ENCODE data around the gene ZNF311.

The ZNF311 gene

GRCh38 chr6:29009358-29009757 lies 4.2 kb upstream of the ZNF311 start:
- TF ChIP-seq, protein P1, sequence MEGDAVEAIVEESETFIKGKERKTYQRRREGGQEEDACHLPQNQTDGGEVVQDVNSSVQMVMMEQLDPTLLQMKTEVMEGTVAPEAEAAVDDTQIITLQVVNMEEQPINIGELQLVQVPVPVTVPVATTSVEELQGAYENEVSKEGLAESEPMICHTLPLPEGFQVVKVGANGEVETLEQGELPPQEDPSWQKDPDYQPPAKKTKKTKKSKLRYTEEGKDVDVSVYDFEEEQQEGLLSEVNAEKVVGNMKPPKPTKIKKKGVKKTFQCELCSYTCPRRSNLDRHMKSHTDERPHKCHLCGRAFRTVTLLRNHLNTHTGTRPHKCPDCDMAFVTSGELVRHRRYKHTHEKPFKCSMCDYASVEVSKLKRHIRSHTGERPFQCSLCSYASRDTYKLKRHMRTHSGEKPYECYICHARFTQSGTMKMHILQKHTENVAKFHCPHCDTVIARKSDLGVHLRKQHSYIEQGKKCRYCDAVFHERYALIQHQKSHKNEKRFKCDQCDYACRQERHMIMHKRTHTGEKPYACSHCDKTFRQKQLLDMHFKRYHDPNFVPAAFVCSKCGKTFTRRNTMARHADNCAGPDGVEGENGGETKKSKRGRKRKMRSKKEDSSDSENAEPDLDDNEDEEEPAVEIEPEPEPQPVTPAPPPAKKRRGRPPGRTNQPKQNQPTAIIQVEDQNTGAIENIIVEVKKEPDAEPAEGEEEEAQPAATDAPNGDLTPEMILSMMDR (IDR thresholded peaks at IDR 0.05; ENCODE audit: control extremely low read depth, extremely low read depth, low read depth, missing control alignments): no peak
- DNase-seq (ENCODE audit: extremely low spot score): no peak
- CTCF ChIA-PET: interaction anchor here (1.1 to 3.1 kb wide), 2 partner anchors 147 to 172 kb away, joined by 3 to 14 read pairs; no protein-coding TSS in a partner anchor
- POLR2A ChIA-PET: no interaction called here

DNA sequence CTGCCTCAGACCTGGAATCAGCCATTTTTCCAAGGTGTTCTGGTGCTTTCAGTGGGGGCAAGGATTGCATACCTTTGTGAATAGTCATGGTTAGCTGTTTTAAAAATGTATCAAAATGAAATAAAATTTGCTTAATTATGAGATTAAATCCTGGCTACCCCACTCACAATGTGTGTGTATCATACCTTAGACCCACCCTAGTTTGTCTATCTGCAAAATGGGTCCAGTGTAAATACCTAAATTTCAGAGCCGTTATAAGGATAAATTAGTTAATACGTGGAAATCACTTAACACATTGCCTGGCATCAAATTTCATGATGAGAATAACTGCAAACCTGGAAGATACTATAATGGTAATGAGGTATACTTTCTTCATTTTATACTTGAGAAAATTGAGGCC lies 3.0 kb upstream of the ZNF311 start:
- DNase-seq (ENCODE audit: extremely low spot score): no peak
- CTCF ChIA-PET: no interaction called here
- TF ChIP-seq, protein P1 (IDR thresholded peaks at IDR 0.05; ENCODE audit: control extremely low read depth, extremely low read depth, low read depth, missing control alignments): no peak
- POLR2A ChIA-PET: no interaction called here

- no peak for DNase-seq (ENCODE audit: extremely low spot score)
- ChIA-PET POLR2A (no interaction called here), CTCF (interaction anchor here (0.9 to 2.5 kb wide), 3 partner anchors 17 to 180 kb away, joined by 3 to 11 read pairs (median 3); no protein-coding TSS in a partner anchor)
- TF ChIP-seq, protein P1 (IDR thresholded peaks at IDR 0.05; ENCODE audit: control extremely low read depth, extremely low read depth, low read depth, missing control alignments): no peak
These were observed 8.1 kb downstream of the ZNF311 start for GRCh38 chr6:28996844-28997510.

GRCh38 chr6:28995093-28995650 lies 9.9 kb downstream of the ZNF311 start:
- ChIA-PET POLR2A (no interaction called here), CTCF (no interaction called here)
- TF ChIP-seq, protein P1 (IDR thresholded peaks at IDR 0.05; ENCODE audit: control extremely low read depth, extremely low read depth, low read depth, missing control alignments): no peak
- no peak for DNase-seq (ENCODE audit: extremely low spot score)

DNA sequence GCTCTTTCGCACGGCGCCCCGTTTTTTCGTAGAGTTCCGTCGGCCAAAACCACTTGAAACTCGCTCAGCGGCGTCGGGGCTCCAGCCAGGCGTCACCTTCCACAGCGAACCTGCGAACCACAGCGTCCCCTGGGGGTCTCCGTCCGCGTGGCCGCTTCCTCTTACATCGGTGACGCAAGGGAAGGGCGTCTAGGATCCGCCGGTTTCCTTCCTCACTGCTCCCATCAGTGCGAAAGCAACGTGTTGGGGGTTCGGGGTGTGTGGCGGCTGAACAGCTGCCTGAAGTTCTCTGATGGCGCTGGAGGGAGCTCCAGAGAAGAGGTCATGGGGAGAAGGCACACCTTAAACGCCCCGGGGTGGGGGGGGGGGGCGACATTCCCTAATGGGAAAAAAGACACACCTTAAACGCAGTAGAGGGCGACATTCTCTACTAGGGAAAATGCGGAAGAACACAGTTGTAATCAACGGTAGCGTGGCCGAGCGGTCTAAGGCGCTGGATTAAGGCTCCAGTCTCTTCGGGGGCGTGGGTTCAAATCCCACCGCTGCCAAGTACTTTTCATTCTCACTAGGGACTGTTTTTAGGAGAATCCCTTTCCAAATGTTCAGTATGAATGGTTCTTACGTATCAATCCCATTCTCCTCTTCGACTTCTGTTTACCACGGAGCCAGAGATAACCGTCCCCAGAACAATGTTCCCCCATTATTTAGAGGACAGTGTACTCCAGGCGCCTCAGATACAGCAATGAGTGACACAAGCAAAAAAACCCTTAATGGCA lies 16.4 kb downstream of the ZNF311 start:
- TF ChIP-seq, protein P1 (IDR thresholded peaks at IDR 0.05; ENCODE audit: control extremely low read depth, extremely low read depth, low read depth, missing control alignments): peak; percentile 60
- CTCF ChIA-PET: interaction anchor here (1.0 kb wide), 1 partner anchor 12 kb away, joined by 3 read pairs; no protein-coding TSS in a partner anchor
- DNase-seq (ENCODE audit: extremely low spot score): peak; percentile 60
- POLR2A ChIA-PET: no interaction called here

- DNase-seq (ENCODE audit: extremely low spot score): no peak
- CTCF ChIA-PET: interaction anchor here (0.6 to 1.9 kb wide), 4 partner anchors 30 to 148 kb away, joined by 3 to 8 read pairs (median 4); no protein-coding TSS in a partner anchor
- TF ChIP-seq, protein P1 (IDR thresholded peaks at IDR 0.05; ENCODE audit: control extremely low read depth, extremely low read depth, low read depth, missing control alignments): no peak
- POLR2A ChIA-PET: interaction anchor here (0.6 kb wide), 1 partner anchor 329 kb away, joined by 3 read pairs; no protein-coding TSS in a partner anchor
These were observed 19.5 kb downstream of the ZNF311 start for GRCh38 chr6:28985462-28986164.

All from GM10248 (cell line).